GM11168 (cell line): ENCODE data around the gene GIPC3.
"Not testable (repeated sequence)": the region's sequence is repeated elsewhere in the genome, so short reads cannot be mapped to it uniquely, and the experiment has no call there.

Experiments
- in situ Hi-C: fragments of 300-500 bp; cut with MboI; formaldehyde crosslinking; loops from one replicate; pipeline ENCODE4 v1.12.0; 2022; ENCODE audit warnings: low sequenced_read_pairs; ENCODE audit not compliant: unreplicated experiment

GIPC3 gene

DNA sequence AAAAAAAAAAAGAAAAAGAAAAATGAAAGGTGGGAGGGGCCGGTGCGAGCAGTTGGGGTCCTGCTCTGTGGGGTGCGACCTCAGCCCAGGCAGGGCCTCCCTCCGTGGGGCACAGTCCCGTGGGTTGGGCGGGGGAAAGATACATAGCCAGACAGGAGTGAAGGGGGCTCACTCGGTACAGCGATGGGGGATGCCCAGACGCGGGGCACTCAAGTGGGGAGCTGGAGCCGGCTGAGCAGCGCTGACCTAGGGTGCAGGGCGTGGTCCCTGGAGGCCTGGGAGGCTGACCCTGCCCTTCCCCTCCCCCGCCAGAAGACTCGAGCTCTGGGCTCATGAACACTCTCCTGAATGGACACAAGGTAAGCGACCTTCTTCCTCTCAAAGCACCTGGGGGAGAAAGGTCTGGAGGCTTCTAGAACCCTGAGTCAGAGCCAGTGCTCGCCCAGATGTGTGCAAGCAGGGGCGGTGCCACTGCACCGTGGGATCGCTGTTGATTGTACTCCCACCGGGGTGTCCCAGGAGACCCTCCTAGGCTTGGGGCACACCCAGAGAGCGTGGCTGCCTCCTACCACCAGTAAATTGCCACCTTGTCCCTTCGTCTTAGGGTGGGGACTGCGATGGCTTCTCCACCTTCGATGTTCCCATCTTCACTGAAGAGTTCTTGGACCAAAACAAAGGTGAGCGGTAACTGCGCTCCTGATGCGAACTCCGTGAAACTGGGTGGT, 9.2 kb upstream of the GIPC3 start:
- in situ Hi-C loops, result no loop called here

DNA sequence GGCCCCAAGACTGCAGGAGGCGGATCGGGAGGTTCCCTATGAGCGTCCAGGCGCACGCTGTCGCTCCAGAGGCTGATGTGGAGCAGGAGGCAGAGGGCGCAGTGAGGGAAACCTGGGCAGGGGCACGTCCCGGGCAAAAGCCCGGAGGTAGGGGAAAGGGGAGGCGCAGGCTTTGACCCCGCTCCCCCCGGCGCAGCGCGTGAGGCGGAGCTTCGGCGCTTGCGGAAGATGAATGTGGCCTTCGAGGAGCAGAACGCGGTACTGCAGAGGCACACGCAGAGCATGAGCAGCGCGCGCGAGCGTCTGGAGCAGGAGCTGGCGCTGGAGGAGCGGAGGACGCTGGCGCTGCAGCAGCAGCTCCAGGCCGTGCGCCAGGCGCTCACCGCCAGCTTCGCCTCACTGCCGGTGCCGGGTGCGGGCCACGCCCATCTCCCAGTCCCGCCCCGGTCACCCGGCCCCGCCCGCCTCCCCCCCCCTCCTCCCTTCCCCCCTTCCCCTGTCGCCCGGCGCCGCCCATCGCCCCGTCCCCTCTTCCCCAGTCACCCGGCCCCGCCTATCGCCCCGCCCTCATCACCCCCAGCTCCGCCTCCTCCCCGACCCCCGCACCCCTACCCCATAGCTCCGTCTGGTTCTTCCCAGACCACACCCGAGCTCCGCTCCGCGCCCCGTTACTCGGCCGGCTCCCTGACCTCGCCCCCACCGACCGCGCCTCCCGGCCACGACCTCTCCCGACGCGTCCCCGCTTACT, 8.4 kb upstream of the GIPC3 start:
- in situ Hi-C loops, result no loop called here

DNA sequence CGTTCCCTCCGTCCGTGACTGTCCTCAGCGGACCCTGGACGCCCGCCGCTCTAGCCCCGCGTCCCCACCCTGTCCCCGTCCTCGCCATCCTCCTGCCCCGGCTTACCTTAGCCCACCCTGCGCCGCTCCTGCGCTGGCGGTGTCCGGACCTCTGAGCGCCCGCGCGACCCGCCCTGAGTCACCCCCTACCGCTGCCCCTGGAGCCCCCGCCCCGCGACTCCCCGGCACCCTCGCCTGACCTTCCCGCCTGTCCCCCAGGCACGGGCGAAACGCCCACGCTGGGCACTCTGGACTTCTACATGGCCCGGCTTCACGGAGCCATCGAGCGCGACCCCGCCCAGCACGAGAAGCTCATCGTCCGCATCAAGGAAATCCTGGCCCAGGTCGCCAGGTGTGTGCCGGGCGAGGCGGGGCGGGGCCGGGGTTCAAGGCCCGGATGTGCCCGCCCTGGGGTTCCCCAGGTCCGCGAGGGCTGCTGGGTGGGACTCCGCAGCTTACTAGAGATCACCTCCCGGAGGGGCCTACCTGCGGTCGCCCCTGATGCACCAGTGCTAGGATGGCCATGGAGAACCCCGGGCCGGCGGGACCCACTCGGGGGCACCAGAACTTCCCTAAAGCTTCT, 7.4 kb upstream of the GIPC3 start:
- in situ Hi-C loops, result no loop called here

GRCh38 chr19:3578390-3578789, 6.9 kb upstream of the GIPC3 start:
- in situ Hi-C loops, result no loop called here

- in situ Hi-C loops, result no loop called here
Measured at GRCh38 chr19:3580156-3580934, 4.9 kb upstream of the GIPC3 start.

DNA sequence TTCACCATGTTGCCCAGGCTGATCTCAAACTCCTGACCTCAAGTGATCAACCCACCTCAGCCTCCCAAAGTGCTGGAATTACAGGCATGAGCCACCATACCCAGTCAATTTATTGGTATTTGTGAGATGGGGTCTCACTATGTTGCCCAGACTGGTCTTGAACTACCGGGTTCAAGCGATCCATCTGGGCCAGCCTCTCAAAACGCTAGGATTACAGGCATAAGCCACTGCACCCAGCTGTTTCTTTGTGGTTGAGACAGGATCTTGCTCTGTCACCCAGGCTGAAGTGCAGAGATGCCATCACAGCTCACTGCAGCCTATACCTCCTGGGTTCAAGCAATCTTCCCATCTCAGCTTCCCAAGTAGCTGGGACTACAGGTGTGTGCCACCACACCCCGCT, 3.5 kb upstream of the GIPC3 start:
- in situ Hi-C loops, result not testable (repeated sequence)

DNA sequence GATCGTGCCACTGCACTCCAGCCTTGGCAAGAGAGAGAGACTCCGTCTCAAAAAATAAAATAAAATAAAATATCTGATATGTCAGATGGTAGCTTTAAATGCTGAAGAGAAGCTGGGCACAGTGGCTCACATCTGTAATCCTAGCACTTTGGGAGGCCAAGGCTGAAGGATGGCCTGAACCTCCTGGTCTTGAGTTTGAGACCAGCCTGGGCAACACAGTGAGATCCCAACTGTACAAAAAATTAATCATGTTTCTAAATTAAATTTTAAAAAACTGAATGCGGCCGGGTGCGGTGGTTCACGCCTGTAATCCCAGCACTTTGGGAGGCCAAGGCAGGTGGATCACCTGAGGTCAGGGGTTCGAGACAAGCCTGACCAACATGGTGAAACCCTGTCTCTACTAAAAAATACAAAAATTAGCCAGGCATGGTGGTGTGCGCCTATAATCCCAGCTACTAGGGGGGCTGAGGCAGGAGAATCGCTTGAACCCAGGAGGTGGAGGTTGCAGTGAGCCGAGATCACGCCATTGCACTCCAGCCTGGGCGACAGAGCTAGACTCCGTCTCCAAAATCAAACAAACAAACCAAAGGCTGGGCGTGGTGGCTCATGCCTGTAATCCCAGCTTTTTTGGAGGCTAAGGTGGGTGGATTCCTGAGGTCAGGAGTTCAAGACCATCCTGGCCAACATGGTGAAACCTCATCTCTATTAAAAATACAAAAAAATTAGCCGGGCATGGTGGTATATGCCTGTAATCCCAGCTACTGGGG, 1.1 kb upstream of the GIPC3 start:
- in situ Hi-C loops, result not testable (repeated sequence)

DNA sequence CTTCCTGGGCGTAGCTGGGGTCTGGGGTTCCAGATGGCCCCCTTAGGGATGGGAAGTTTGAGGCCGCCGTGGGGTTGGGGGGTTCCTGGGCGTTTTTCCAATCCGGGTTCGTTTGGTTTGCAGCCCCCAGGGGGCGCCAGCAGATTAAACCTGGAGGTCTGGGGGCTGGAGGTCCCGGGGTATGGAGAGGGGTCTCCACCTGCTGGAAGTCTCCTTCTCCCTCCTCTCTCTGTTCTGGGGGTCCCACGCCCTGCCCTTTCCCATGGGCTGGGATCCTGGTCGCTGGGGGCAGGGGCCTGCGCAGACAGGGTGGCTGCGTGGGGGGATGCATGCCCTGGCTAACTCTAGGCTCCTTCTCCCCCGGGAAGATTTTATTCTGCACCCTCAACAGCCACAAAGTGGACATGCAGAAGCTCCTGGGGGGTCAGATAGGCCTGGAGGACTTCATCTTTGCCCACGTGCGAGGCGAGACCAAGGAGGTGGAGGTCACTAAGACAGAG, 899 bp downstream of the GIPC3 start:
- in situ Hi-C loops, result no loop called here

DNA sequence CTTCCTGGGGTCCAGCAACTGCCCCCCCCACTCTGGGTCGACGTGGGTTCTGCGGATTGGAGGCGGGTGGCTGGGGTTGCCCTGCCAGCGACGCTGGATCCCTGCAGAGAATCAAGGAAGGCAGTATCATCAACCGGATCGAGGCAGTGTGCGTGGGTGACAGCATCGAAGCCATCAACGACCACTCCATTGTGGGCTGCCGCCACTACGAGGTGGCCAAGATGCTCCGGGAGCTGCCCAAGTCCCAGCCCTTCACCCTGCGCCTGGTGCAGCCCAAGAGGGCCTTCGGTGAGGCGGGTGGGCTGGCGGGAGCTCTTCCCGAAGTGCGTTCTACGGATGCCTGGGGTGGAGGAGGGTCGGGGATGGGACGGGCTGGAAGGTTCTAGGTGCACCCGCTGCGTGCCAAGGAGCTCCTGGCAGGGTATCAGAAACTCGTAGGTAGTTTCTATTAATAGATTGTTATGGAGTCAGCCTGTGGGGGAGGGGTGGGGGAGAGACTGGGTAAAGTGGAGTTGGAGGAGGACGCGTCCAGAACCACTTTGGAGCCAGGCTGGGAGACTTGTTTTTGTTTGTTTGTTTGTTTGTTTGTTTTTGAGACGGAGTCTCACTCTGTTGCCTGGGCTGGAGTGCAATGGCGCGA, 1.5 kb downstream of the GIPC3 start:
- in situ Hi-C loops, result no loop called here

DNA sequence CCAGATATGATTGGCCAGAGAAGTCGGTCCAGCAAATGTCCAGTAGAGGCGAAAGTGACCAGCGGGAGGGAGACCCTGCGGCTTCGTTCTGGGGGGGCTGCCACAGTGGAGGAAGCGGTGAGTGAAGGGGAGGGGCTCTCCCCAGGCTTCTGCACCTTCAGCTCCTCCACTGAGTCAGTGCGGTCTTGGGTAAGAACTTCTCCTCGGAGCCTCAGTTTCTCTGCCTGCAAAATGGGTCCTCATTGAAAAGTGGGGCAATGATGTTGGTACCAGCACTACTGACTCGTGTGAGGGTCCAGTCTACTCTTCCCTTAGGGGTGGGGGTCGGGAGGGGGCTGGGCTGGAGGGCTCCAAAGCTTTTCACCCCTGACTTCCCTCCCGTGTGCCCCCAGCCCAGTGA, 4.2 kb downstream of the GIPC3 start:
- in situ Hi-C loops, result no loop called here

GRCh38 chr19:3589949-3590348, 4.7 kb downstream of the GIPC3 start:
- in situ Hi-C loops, result no loop called here

DNA sequence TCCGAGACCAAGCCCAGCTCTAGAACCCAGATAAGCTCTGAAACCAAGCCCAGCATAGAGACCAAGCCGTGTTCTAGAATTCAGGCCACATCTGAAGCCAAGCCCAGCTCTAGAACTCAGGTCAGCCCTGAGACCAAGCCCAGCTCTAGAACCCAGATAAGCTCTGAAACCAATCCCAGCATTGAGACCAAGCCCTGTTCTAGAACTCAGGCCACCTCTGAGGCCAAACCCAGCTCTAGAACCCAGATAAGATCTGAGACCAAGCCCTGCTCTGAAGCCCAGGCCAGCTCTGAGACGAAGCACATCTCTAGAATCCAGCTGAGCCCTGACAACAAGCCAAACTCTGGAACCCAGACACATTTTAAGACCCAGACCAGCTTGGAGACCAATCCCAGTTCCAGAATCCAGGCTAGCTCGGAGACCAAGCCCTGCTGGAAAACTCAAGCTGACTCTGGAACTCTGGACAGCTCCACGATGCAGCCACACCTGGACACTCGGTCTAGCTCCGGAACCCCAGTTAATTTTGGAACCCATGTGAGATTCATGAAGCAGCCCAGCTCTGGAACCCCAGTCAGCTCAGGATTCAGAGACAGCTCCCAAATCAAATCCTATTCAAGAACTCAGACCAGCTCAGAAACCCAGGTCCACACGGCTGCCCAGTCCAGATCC, 5.8 kb downstream of the GIPC3 start:
- in situ Hi-C loops, result no loop called here

DNA sequence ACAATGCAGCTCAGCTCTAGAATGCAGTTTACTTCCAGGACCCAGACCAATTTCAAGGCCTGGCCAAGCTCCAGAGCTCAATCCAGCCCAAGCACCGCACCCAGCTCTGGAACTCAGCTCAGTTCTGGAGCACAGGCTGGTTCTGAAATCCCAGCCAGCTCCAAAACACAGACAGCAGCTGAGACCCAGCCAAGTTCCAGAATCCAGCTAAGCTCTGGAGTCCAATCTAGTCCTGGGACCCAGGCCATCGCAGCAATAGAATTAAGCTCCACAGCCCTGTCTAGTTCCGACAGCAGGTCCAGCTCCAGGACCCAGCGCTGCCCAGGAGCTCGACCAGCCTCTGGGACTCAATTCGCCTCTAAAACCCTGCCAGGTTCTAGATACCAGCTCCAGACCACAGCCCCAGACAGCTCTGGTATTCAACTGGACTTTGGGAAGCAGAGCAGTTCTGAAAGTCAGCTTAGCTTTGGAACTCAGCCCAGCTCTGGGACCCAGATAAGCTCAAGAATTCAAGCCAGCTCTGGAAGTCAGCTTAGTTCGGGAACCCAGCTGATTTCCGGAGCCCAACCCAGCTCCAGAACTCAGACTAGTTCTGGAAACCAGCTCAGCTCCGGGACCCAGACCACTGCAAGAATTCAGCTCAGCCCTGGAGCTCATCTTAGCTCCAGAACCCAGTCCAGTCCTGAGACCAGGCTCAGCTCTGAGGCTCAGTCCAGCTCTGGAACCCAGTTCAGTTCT, 6.8 kb downstream of the GIPC3 start:
- in situ Hi-C loops, result no loop called here

DNA sequence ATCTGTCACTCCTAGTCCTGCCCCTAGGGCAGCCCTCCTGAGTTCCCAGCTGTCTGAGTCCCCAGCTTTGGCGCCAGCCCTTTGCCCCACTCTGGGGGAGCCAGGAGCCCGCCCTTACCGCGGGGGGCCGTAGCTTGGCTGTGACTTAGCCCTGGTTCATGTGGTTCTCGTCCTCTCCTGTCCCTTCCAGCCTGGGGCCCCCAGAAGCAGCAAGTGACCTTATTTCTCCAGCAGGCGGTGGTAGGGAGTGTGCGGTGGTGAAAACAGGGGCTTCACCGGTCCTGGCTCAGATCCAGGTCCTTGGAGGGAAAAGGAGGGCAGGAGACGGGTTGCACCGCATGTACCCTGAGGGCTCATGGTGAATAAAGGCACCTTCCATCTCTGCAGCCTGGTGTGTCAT, 7.9 kb downstream of the GIPC3 start:
- in situ Hi-C loops, result no loop called here

DNA sequence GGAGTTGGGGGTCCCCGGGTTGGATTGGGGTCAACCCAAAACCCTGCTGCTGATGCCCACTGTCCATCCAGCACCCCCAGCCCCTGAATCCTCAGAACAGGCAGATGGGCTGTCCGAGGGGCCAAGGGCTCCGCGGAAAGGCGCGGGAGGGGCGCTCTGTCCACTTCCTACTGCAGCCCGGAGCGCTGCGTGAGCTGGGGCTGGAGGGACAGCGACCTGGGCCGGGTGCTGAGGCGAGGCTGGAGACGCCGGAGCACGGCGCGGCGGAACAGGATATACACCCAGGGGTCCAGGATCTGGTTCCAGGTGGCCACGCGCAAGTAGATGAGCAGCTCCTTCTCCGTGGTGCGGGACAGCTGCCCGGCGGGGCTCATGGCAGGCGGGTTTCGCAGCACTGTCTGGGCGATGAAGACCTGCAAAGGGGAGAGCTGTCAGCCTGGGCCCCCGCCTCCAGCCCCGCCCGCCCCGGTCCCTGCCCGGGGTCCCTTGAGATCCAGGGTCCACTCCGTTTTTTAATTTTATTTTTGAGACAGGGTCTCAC, 10.3 kb downstream of the GIPC3 start:
- in situ Hi-C loops, result no loop called here

DNA sequence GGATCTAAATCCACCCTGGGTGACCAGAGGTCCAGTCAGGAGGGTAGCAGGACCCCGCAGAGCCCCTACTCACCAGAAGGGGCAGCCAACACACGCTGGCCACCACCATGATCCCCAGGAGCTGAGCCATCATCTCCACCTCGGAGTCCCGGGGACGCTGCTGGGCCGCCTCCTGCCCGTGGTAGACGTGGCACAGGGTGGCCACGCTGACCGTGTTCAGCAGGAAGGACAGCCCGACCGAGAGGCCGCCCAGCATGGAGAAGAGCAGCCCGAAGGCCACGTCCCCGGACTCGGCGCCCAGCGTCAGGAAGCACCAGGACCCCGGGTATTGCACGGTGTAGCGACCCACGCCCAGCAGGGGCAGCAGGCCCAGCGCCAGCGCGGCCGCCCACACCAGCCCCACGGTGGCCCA, 14.5 kb downstream of the GIPC3 start:
- in situ Hi-C loops, result no loop called here

DNA sequence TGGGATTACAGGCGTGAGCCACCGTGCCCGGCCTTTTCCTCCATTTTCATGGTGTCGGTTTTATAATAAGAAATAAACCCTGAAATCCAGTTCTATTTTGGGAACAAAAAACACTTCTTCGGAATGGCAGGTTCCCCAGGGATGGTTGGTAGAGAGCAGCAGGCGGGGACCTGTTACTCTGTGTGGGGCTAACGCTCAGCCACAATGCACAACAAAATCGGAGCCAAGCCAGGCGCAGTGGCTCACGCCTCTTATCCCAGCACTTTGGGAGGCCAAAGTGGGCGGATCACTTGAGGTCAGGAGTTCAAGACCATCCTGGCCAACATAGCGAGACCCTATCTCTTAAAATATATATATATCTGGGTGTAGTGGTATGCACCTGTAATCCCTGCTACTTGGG, 15.7 kb downstream of the GIPC3 start:
- in situ Hi-C loops, result no loop called here
